ENCODE data around the gene PRSS48.

- TF ChIP-seq POLR2A (IDR thresholded peaks at IDR 0.05) (no peak), CTCF (IDR thresholded peaks at IDR 0.05) (no peak)
These were observed 37.4 kb upstream of the PRSS48 start for GRCh38 chr4:151239608-151240007.

Data from uterus (tissue), 2 donors.